NK-92 treated with Interleukin-12 subunit alpha and Interleukin-12 subunit beta, amount 100 ng/mL, for 24 hours (cell line): ENCODE measurements around the gene RAD51B.

ENCODE experiments used
- DNase-seq: peaks from one replicate; lab custom pipeline; 2025; lab: John Stamatoyannopoulos, UW

RAD51B gene

DNA sequence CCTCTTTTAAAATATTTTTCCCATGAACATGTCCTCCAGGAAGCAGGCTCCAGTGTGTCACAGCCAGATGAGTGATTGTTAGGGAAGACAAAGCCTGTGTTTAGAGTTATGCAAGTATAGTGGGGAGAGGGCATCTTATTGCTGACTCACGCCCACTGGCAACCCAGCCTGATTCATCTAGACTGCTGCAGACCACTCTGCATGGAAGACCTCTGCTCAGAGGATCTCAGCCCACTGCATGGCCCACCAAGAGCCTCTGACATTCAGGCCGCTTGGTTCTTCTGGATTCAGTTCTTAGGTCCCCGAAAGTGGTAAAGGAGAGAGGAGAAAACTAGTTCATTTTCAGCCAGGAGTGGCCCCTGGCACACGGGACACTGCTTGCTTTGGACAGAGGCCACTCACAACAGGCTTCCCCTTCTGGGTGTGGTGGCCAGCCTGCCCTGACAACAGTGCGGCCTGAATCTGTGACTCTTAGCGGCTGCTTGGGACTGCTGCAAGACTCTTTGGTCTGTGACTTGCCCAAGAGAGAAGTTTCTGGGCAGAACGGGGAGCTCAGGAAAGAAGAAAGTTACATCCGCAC is 707.0 kb downstream of the RAD51B start:
- DNase-seq: no peak

DNA sequence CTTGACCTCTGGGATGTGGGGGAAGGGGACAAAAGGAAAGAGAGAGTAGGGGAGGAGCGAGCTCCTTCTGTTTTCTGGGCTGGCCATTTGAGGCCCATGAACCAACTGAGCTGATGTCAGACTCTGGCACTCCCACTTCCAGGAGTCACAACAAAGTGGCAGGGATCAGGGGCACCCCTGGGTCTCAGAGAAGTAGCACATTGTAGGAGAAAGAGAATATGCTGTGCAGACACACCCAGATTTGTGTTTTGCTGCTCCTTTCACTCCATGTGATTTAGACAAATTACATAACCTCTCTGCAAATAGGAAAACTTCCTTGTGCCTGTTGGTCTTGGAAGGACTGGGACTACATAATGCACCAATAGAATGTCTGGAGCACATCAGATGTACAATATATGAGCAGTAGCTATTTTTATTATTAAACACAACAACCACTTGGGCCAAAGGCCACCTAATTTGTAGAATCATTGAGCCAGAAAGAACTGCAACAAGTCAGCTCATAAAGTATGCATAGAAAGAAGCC is 707.8 kb downstream of the RAD51B start:
- no peak for DNase-seq

DNA sequence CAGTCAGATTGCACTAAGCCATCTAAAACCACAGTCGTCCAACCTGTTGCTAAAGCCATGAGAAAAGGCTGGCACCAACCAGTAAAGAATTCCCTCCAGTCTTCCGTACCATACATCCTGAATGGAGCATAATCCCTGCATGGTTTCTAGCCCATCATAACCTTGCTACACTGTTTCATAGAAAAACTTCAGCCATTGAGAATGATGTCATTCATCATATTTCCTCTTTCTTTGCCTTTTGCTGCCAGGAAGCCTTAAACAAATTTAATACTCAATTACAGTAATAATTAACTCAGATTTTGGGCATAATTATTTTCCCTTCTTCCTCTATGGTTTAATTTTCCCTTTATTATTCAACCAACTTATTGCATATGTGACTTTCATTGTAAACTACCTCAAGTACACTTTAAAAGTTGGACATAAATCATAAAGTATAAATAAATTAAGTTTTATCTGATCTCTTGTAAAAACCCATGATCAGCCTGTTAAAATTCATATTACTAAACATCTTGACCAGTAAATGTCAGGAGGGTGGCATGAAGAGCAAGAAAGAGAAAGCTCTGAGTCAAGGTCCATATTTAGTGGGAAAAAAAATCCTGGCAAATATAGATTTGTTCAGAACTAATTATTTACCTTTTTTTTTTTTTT is 708.6 kb downstream of the RAD51B start:
- DNase-seq: no peak

DNA sequence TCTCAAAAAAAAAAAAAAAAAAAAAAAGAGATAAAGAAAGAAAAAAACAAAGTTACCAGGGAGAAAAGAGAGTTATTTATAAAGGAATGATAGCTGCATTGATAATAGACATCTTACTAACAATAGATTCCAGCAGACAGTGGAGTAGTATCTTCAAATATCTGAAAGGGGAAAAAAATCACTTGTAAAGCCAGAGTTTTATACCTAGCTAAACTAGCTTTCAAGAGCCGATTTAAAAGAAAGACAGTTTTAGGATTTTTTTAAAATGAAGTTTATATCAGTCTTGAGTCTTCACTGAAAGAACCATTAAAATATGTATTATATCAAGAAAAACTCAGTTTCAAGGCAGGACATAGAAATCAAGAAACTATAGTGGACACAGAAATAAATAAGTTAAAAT is 710.9 kb downstream of the RAD51B start:
- no peak for DNase-seq

DNA sequence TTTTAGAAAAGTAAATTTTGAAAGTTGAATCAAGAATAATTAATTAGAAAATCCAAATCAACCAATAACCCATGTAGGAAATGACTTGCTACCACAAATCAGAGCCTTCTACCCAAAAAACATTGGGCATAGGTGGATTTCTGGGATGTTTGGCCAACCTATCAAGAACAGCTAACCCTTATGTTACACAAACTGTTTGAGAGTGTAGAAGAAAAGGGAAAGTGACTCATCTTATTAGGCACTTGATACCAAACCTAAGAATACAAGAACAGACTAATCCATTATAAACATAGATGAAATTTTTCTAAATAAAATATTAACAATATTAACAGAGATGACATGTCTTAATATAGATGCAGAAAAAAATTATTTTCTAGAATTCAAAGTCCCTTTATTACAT is 712.9 kb downstream of the RAD51B start:
- no peak for DNase-seq

DNA sequence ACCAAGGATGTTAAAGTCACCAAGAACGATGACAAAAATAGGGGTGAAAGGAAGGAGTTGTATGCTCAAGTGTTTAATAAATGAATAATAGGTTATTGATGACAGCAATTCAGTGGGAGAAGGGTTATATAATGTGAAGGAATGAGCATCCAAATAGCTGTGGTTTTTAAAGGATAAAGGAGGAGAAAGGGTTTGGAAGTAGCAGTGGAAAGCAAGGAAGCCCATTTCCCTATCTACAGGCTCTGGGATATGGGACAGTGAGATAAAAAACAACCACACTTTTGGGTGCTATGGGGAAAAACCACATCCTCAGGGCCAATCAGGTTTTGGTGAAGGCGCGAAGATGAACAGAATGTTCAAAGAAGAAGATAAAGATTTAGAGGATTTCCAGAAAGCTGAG is 714.7 kb downstream of the RAD51B start:
- DNase-seq: no peak

DNA sequence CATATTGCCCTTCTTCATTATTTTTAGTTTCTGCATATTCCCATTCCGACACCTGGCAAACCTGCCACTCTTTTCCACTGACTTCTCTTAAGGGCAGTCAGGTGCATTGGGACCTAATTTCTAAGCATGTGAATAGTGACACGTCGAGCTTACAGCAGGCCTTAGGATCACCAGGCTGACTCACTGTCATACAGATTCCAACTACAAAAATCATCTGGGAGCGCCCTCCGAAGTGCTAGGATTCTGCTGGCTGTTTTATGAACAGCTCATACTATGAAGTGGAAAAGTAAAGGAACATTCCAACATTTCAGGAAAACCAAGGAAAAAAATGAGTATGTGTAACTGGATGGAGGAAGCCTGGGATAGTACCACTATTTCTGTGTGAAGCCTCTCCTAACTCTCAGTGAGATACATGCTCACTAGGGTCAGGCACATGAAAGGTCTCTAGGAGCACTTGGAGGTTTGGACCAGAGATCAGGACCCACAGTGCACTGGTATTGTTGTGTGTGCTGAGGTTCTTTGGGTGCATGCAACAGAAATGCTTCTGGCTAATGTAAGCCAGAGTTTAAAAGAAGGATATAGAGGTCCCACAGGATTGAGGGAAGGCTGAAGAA is 715.9 kb downstream of the RAD51B start:
- DNase-seq: no peak

DNA sequence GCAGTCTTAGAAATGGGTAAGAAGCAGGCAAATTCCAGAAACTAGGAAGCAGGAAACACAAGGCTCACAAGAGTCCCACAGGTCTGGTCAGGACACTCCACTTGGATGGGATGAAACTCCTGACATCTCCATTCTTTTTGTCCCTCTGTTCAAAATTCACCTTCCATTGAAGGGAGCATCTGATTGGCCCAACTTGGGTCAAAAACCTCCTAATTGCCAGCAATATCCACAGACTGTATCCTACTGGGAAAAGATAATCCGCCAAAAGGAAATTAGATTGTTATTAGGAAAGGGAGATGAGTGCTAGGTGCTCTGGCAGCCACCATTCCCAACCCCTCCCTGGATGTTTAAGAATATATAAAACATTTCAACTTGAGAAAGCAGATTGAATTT is 716.4 kb downstream of the RAD51B start:
- no peak for DNase-seq

DNA sequence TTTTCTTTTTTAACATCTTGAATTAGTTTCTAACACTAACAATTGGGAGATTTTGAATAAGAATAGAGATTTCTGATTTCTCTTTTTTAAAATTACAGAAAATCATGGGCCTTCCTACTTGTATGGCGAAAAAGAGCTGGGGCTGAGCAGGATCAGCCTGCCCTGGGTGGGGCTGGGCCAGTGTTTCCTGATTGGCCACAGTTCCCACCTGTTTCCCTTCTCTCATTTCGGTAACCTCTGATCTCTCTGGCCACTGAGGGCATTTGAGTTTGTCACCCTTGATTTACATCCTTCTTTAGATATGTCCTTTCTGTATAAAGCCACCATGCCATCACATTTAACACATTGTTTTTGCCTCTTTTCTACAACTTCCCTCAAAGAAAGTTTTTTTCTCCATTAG is 719.1 kb downstream of the RAD51B start:
- DNase-seq: no peak

DNA sequence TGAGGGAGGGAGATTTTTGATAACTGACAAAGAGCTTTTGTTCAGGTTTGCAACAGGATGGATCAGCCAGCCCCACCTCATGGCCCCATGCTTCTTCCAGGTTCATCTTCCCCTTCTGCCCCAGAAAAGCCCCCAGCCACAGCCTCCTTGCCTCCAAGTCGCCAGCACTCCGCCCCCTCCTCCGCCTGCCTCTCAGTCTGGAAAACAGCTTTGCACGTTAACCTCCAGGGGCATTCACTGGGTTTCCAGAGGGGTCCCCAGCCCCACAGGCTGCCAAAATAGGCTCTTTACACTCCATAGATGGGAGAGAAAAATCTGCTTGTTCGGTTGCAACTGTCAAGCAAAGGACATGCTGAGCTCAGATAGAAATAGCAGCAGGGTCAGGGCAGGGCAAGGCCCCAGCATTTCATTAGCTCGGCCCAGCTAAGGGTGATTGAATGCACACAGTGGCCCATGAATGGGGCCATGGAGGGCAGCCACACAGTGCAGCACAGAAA is 719.7 kb downstream of the RAD51B start:
- no peak for DNase-seq

DNA sequence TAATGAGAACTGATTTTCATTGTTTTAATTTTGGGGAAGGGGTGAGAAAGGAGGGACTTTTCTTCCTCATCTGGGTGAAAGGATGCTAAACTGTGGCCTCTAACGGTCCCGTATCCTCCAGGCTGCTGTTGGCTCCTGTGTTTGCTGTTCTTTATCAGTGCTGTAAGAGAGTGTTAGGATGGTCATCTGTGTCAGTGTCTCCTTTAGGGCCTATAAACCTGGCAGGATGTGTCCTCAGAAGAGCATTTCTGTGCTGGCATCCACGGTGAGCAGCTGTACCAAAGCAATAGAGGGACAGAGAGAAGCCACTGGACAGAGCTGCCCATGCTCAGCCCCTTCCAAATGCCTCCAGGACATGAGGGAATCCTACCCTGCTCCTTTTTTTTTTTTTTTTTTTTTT is 720.2 kb downstream of the RAD51B start:
- no peak for DNase-seq

DNA sequence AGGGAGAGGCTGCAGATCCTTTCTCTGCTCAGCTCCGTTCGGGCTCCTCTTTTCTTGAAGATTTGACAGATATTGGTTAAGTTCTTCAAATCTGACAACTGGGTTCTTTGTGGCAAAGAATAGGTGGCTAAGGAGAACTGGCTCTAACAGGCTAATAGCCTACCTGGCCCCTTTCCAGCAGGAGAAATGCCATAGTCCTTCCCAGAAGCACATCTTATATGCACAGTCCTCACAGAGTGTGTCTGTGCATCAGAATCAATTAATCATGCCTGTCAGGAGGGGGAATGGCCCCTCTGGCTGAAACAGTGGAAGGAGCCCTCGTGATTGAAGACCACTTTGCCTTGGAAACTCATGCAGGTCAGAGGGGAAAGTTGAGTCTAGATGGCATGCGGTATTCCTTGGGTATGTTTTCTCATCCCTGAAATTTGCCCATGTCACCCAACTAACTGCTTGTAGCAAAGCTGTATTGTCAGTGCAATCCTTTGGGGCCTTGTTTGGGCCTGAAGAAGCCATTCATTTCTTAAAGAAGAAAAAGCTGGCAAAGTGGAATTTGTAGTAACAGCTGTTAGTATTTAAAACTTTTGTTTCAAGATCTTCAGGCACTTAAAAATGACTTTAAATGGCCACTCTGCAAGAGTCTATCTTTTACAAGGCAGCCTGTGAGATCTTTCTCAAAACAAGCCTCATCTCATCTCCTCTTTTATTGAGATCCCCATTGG is 721.8 kb downstream of the RAD51B start:
- DNase-seq: no peak

DNA sequence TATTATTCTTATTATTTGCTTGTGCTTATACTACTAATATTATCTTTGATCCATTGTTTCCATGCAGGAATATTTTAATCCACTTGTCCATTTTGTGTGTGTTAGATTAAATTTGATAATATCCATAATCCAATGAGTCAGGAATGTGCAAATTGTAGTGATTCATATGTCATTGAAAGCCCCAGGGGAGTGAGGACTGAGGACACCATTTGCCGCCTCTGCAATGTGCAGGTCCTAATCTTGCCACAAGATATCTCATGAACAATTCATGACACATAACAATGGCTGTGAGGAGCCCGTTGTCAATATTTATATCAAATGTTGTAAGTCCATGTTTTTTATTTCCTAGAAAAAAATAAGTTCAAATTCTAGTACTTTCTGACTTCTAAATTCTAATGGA is 722.8 kb downstream of the RAD51B start:
- no peak for DNase-seq

DNA sequence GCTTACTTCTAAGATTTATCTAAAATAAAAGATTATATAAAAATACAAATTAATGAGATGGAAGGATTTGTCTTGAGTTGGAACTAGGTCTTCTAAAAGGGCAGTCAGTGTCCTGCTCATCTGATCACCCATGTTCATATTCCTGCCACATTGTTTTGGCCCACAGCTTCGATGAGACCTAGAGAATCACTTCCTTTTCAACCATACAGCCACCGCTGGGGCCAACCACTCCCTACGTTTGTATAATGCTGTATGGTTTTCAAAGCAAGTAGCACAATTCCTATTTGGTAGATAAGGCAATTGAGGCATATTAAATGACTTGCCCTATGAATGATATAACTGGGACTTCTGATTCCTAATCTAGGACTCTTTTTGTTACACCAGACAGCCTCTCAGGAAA is 723.9 kb downstream of the RAD51B start:
- no peak for DNase-seq

DNA sequence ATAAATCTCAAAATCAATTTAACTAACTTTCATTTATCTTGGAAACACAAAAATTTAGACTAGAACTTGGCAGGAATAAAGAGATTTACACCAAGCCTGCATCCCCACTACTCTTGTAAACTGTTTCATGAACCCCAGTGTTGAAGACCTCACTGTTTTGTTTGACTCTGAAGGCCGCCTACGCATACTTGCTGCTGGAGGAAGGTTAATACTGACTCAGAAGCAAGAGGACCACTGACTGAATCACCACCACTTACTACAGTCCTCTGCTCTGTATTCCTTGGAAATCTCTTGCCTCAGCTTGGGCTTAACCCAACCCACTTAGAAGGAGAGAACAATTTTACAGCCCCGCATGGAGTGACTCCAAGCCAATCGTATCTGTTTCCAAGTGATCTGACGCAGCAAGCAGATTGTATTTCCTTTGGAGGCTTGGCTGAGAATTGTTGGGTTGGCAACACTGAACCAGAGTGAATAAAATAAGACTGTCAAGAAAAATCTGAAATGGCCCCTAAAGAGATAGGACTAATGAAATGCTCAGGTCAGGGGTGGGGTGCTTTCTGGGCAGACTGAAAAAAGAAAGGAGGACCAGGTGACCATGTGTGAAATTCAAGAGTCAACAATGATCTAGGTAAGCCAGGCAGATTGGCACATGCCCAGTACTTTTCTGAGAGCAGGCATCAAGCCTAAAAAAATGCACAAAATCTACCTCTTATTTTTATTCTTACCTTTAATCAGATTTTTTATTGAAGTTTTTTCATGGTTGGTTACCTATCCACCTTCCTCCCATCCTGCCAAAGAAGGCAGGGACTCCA is 724.7 kb downstream of the RAD51B start:
- DNase-seq: no peak

DNA sequence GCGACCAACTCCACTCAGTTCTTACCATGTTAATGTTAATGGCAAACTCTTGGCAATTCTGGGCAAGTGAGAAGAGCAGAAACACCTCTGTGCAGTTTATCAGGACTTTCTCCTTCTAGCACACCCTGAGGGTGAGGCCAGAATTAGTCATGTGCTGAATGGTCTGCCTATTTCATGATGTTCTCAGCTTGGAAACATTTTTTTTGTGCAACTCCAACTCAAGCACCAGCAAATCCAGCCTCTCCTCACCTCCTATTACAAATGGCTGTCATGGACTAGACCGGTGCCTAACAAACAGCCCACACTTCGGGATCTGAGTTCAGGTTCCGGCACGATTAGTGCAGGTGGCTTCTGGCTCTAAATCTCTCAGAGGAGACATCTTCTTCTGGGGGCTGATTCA is 727.3 kb downstream of the RAD51B start:
- DNase-seq: no peak

DNA sequence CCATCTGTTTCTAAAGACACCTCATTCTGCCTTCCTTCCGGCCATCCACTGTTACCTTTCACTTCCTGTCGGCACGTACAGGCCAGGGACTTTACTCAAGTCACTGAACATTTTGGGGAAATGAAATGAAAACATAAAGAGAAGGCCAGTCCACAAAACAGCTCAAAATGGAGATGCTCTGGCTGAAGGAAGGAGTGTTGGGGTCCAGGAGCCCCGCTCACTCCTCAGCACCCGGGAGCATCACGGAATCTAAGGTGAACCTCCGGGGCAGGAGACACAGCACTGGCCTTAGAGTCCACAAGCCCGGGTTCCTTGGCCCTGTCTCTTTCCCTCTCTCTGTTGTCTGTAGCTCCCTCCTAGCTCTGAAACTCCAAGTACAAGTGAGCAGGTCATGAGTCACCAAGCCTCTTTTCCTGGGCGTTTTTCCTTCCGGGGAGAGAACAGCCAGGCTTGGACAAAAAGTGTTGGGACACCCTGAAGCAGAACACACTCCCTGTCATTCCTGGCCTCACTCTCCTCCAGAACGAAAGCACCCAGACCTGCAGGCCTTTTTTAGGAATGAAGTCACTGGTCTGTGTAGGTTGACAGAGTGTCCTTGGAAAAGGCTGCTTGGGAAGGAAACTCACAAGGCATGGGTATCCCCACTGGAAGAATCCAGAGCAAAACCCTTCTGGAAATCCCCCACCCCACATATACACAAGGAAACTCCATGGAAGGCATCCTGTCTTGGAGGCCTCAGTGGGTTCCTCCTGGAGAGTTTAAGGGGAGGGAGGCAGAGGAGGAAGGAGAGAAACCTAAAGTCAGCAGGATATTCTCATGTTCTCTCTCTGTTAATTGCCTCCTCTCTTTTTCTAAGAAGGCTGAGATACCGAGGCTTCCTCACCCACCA is 728.0 kb downstream of the RAD51B start:
- DNase-seq: no peak

DNA sequence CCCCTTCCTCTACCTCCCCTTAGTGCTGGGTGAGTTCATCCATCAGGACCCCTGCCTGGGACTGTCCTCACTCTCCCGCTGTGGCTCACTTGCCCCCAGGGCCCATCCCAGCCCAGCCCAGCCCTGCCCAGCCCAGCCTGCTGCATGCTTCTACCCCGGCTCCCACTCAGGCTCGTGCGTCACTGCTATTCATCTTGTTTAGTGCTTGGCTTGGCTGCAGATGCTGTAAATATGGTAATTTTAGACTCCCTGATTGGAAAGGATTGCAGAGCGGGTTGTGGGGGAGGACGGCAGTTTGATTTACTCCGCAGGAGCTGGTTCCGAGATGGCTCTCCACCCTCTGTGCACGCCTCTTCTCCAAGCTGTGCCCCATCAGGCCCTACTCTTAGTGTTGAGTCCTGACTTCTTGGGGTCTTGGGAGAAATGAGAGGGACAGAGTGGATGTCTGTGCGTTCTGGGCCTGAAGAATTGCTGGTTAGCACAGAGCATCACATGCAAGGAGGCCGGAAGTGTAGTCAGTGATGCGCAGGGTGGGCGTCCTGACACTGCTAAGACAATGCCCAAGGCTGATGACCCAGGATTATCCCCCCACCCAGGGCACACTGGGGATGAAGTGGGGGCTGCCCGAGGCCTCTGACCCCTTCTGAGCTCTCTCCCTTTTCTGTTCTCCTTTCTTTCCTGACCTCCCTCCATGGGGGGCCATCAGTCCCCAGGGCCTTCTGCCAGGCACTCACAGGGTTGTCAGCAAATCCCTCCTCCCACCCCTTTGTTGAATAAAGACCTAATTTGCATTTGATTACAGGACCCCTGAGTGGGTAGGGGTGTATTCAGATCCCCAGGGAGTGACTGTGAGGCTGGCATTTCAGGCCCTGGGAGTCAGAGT is 728.9 kb downstream of the RAD51B start:
- no peak for DNase-seq

DNA sequence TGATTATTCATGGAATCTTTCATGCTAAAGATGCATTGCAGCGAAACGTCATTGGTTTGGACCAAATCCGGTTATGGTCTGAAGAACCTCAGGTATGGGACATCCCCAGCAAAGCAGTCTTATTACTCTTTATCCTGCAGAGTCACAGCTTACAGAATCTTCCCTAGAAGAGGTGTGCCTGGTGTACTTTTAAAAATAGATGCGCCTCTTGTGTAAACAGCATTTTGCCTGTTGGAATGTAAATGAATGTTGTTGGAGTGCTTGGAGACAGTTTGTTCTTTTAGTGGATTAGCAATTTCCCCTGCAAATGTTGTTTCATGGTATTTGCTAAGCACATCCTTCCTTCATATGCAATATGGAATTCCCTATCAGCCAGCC is 730.7 kb downstream of the RAD51B start:
- no peak for DNase-seq
